Neural crest cell (in vitro differentiated cells): ENCODE measurements around the gene SQOR. TPM values are rescaled to one million over a fixed set of nuclear protein-coding genes. Genes with fewer than 3 reads are reported as not detected.
A peak's percentile ranks its signal among the peaks of the same experiment; 100 is the strongest.

Experiments used
- DNase-seq: peaks from one replicate; pipeline ENCODE4 v3.0.0; 2021; ENCODE audit warnings: low read depth, mixed read lengths, low spot score
- H3K27ac Mint-ChIP-seq: one replicate; pipeline ENCODE4 v1.8.0; 2021; ENCODE audit warnings: mild to moderate bottlenecking, mixed read lengths; ENCODE audit not compliant: unreplicated experiment
- H3K27me3 Mint-ChIP-seq: 2 replicates; pipeline ENCODE4 v1.8.0; 2021; ENCODE audit warnings: low read depth, mild to moderate bottlenecking, mixed read lengths
- H3K36me3 Mint-ChIP-seq: 2 replicates; pipeline ENCODE4 v1.8.0; 2021; ENCODE audit warnings: low read depth, mild to moderate bottlenecking, mixed read lengths
- H3K4me1 Mint-ChIP-seq: 2 replicates; pipeline ENCODE4 v1.8.0; 2021; ENCODE audit warnings: mixed read lengths
- H3K4me3 Mint-ChIP-seq: one replicate; pipeline ENCODE4 v1.8.0; 2021; ENCODE audit warnings: mild to moderate bottlenecking, mixed read lengths
- H3K9me3 Mint-ChIP-seq: 2 replicates; pipeline ENCODE4 v1.8.0; 2021; ENCODE audit warnings: mixed read lengths
- CTCF ChIP-seq: fragments of 200-600 bp; sonication (generic); conservative IDR thresholded peaks from 2 replicates; pipeline ENCODE4 v1.5.0; 2021; ENCODE audit warnings: antibody characterized with exemption, mild to moderate bottlenecking
- total RNA-seq: library from RNA; stranded (reverse); gene quantifications from 2 replicates; pipeline ENCODE4 v1.2.1, GENCODE V29; 2021

SQOR gene
- total RNA-seq, 1 donor from 2014 or later = not detected

- H3K27me3 Mint-ChIP-seq = no peaks in the 10 kb centered on the region
- peaks cover 2% of the 10 kb centered on the region for H3K36me3 Mint-ChIP-seq
- peak; percentile 92 for TF ChIP-seq CTCF
- H3K9me3 Mint-ChIP-seq = no peaks in the 10 kb centered on the region
- no peak overlapping the region for H3K4me3 Mint-ChIP-seq
- peaks cover 14% of the 10 kb centered on the region for H3K4me1 Mint-ChIP-seq
- H3K27ac Mint-ChIP-seq = no peak overlapping the region
- DNase-seq = peak; percentile 65
Observed at GRCh38 chr15:45714590-45715488, 80.0 kb downstream of the SQOR start.

DNA sequence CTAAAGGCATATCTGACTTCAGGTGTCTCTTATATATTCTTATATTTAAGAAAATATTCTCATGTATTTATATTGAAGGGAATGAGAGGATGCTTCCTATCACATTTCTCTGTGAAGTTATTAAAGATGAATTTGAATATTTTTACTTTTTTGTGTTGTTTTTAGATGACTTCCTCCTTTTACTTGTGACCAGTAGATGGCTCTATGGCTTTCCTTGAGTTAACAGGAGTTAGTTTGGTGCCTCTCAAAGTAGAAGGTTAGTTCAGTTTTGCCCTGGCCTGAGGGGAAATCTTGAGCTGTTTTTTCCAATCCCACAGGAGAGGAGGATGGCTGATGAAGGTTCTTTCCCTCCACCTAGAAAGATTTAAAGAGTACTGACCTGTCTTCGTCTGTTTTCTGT, 80.7 kb downstream of the SQOR start:
- H3K27me3 Mint-ChIP-seq = no peaks in the 10 kb centered on the region
- peaks cover 2% of the 10 kb centered on the region for H3K36me3 Mint-ChIP-seq
- no peak for TF ChIP-seq CTCF
- no peak for DNase-seq
- no peak overlapping the region for H3K4me3 Mint-ChIP-seq
- H3K4me1 Mint-ChIP-seq = peaks cover 14% of the 10 kb centered on the region
- H3K9me3 Mint-ChIP-seq = no peaks in the 10 kb centered on the region
- no peak overlapping the region for H3K27ac Mint-ChIP-seq

GRCh38 chr15:45719490-45719889, 84.7 kb downstream of the SQOR start:
- peaks cover 7% of the 10 kb centered on the region for H3K36me3 Mint-ChIP-seq
- no peak overlapping the region for H3K4me3 Mint-ChIP-seq
- no peaks in the 10 kb centered on the region for H3K9me3 Mint-ChIP-seq
- no peak overlapping the region for H3K27ac Mint-ChIP-seq
- no peaks in the 10 kb centered on the region for H3K27me3 Mint-ChIP-seq
- no peak for TF ChIP-seq CTCF
- DNase-seq = no peak
- peaks cover 18% of the 10 kb centered on the region for H3K4me1 Mint-ChIP-seq

GRCh38 chr15:45720183-45720582, 85.4 kb downstream of the SQOR start:
- H3K4me3 Mint-ChIP-seq = no peak overlapping the region
- TF ChIP-seq CTCF = no peak

DNA sequence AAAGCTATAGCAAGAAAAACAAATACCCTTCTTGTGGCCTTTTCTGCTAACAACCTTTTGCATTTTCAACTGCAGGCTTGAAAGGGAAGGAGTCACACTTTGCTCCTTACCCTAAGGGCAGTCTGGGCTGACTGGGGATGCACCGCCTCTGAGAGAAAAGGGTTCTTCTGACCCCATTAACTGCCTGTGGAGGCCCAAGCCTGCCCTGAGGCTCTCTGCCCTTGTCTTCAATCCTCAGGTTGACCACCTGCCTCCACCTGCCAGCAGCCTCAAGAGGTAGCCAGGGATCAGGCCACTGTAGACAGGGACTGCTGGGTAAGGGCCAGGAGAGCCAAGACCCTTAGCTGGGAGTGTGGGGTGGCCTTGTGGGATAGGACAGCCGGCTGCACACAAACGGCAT, 93.8 kb downstream of the SQOR start:
- Mint-ChIP-seq H3K27ac (no peak overlapping the region), H3K4me3 (no peak overlapping the region), H3K9me3 (no peaks in the 10 kb centered on the region), H3K27me3 (no peaks in the 10 kb centered on the region), H3K4me1 (peaks cover 9% of the 10 kb centered on the region), H3K36me3 (no peaks in the 10 kb centered on the region)
- TF ChIP-seq CTCF = no peak
- DNase-seq = no peak

More at GRCh38 chr15:45720183-45720582, 85.4 kb downstream of the SQOR start:
- Mint-ChIP-seq H3K4me1 (peaks cover 15% of the 10 kb centered on the region), H3K27ac (no peak overlapping the region), H3K9me3 (no peaks in the 10 kb centered on the region), H3K27me3 (no peaks in the 10 kb centered on the region), H3K36me3 (peaks cover 7% of the 10 kb centered on the region)
- DNase-seq = no peak
